Stimulated activated naive CD8-positive, alpha-beta T cell treated with anti-CD3 and anti-CD28 coated beads, Interleukin-15, amount 100 ng/mL, for 72 hours (primary cell): Measurements from ENCODE around the gene NOX4.

ENCODE experiments used
- ATAC-seq: fragments of 150-1000 bp; cut with Tn5 transposase; 2 replicates; pipeline ENCODE4 v1.10.0; 2021; ENCODE audit warnings: mild to moderate bottlenecking, moderate library complexity
- DNase-seq, 2 donors: peaks; one replicate each; pipeline ENCODE4 v3.0.0; 2021 to 2022
- H3K27ac Mint-ChIP-seq, 2 donors: one replicate each; pipeline ENCODE4 v1.8.0; 2022; ENCODE audit warnings: mild to moderate bottlenecking in 2 of 2, mixed read lengths in 2 of 2, moderate library complexity in 2 of 2
- H3K27me3 Mint-ChIP-seq: one replicate; pipeline ENCODE4 v1.8.0; 2022; ENCODE audit warnings: mixed read lengths
- H3K4me1 Mint-ChIP-seq: one replicate; pipeline ENCODE4 v1.8.0; 2022; ENCODE audit warnings: mild to moderate bottlenecking, mixed read lengths
- H3K4me3 Mint-ChIP-seq, 2 donors: one replicate each; pipeline ENCODE4 v1.8.0; 2022; ENCODE audit warnings: mild to moderate bottlenecking in 2 of 2, mixed read lengths in 2 of 2, moderate library complexity in 1 of 2
- H3K9me3 Mint-ChIP-seq, 2 donors: one replicate each; pipeline ENCODE4 v1.8.0; 2022; ENCODE audit warnings: mixed read lengths in 2 of 2

The NOX4 gene

GRCh38 chr11:89490981-89491690 lies at the start of gene NOX4:
NOX4 (minus strand) TSS chr11:89491375; CDS start chr11:89491246, 129 bp downstream.
- no peaks in the 10 kb centered on the region for H3K9me3 Mint-ChIP-seq
- H3K27ac Mint-ChIP-seq = peak within 1 kb of the TSS in 1 of 2 donors; percentile 57
- H3K4me1 Mint-ChIP-seq = no peaks in the 10 kb centered on the region
- no peak within 1 kb of the TSS for H3K4me3 Mint-ChIP-seq
- ATAC-seq = peak; percentile 45
- no peak for DNase-seq
- H3K27me3 Mint-ChIP-seq = peaks cover 41% of the 10 kb centered on the region

- ATAC-seq (no peak), DNase-seq (no peak)
- Mint-ChIP-seq H3K9me3 (peaks cover 0 to 7% of the 10 kb centered on the region in 2 donors), H3K27me3 (no peaks in the 10 kb centered on the region), H3K4me3 (no peak overlapping the region), H3K4me1 (no peaks in the 10 kb centered on the region), H3K27ac (no peak overlapping the region)
Observed at GRCh38 chr11:89540826-89541225, 49.7 kb upstream of the NOX4 start.

- Mint-ChIP-seq H3K9me3 (peaks cover 0 to 7% of the 10 kb centered on the region in 2 donors), H3K4me3 (no peak overlapping the region), H3K27me3 (no peaks in the 10 kb centered on the region), H3K27ac (no peak overlapping the region), H3K4me1 (no peaks in the 10 kb centered on the region)
- DNase-seq (no peak), ATAC-seq (no peak)
Observed at GRCh38 chr11:89537936-89538335, 46.8 kb upstream of the NOX4 start.

GRCh38 chr11:89536926-89537325 lies 45.8 kb upstream of the NOX4 start:
- no peak for DNase-seq
- Mint-ChIP-seq H3K27ac (no peak overlapping the region), H3K4me1 (no peaks in the 10 kb centered on the region), H3K9me3 (peaks cover 0 to 7% of the 10 kb centered on the region in 2 donors), H3K4me3 (no peak overlapping the region), H3K27me3 (no peaks in the 10 kb centered on the region)
- no peak for ATAC-seq

GRCh38 chr11:89535221-89535620 lies 44.0 kb upstream of the NOX4 start:
- Mint-ChIP-seq H3K4me3 (no peak overlapping the region), H3K9me3 (peaks cover 0 to 7% of the 10 kb centered on the region in 2 donors), H3K27me3 (no peaks in the 10 kb centered on the region)

GRCh38 chr11:89529626-89530380 lies 38.6 kb upstream of the NOX4 start:
- H3K9me3 Mint-ChIP-seq = peaks cover 0 to 10% of the 10 kb centered on the region in 2 donors
- no peak overlapping the region for H3K27ac Mint-ChIP-seq
- no peaks in the 10 kb centered on the region for H3K4me1 Mint-ChIP-seq
- H3K4me3 Mint-ChIP-seq = no peak overlapping the region
- no peaks in the 10 kb centered on the region for H3K27me3 Mint-ChIP-seq
- DNase-seq = no peak
- ATAC-seq = no peak

More at GRCh38 chr11:89535221-89535620, 44.0 kb upstream of the NOX4 start:
- no peak for ATAC-seq
- no peak for DNase-seq
- H3K4me1 Mint-ChIP-seq = no peaks in the 10 kb centered on the region
- H3K27ac Mint-ChIP-seq = no peak overlapping the region

GRCh38 chr11:89521792-89522191 lies 30.6 kb upstream of the NOX4 start:
- ATAC-seq (no peak), DNase-seq (no peak)
- no peak overlapping the region for H3K27ac Mint-ChIP-seq
- H3K4me1 Mint-ChIP-seq = no peaks in the 10 kb centered on the region
- no peak overlapping the region for H3K4me3 Mint-ChIP-seq
- H3K9me3 Mint-ChIP-seq = peaks cover 4 to 5% of the 10 kb centered on the region in 2 donors
- no peaks in the 10 kb centered on the region for H3K27me3 Mint-ChIP-seq

- no peaks in the 10 kb centered on the region for H3K4me1 Mint-ChIP-seq
- ATAC-seq = no peak
- DNase-seq = no peak
- H3K4me3 Mint-ChIP-seq = no peak overlapping the region
- no peaks in the 10 kb centered on the region for H3K27me3 Mint-ChIP-seq
- no peak overlapping the region for H3K27ac Mint-ChIP-seq
- peaks cover 5% of the 10 kb centered on the region in 2 donors for H3K9me3 Mint-ChIP-seq
Observed at GRCh38 chr11:89521294-89521693, 30.1 kb upstream of the NOX4 start.

- Mint-ChIP-seq H3K27ac (no peak overlapping the region), H3K4me3 (no peak overlapping the region), H3K4me1 (no peaks in the 10 kb centered on the region), H3K9me3 (peaks cover 0 to 12% of the 10 kb centered on the region in 2 donors), H3K27me3 (no peaks in the 10 kb centered on the region)
- no peak for ATAC-seq
- no peak for DNase-seq
Observed at GRCh38 chr11:89516496-89516895, 25.3 kb upstream of the NOX4 start.

- H3K27me3 Mint-ChIP-seq = no peaks in the 10 kb centered on the region
- peaks cover 0 to 12% of the 10 kb centered on the region in 2 donors for H3K9me3 Mint-ChIP-seq
- DNase-seq = no peak
- no peak overlapping the region for H3K27ac Mint-ChIP-seq
- no peak for ATAC-seq
- H3K4me1 Mint-ChIP-seq = no peaks in the 10 kb centered on the region
- H3K4me3 Mint-ChIP-seq = no peak overlapping the region
Observed at GRCh38 chr11:89508544-89508943, 17.4 kb upstream of the NOX4 start.

- Mint-ChIP-seq H3K4me1 (no peaks in the 10 kb centered on the region), H3K27ac (no peak overlapping the region), H3K27me3 (no peaks in the 10 kb centered on the region), H3K9me3 (peaks cover 0 to 5% of the 10 kb centered on the region in 2 donors), H3K4me3 (no peak overlapping the region)
- ATAC-seq = no peak
- no peak for DNase-seq
Observed at GRCh38 chr11:89504270-89504669, 13.1 kb upstream of the NOX4 start.

GRCh38 chr11:89503422-89503821 lies 12.2 kb upstream of the NOX4 start:
- no peaks in the 10 kb centered on the region for H3K4me1 Mint-ChIP-seq
- H3K27ac Mint-ChIP-seq = no peak overlapping the region
- no peaks in the 10 kb centered on the region for H3K27me3 Mint-ChIP-seq
- no peak overlapping the region for H3K4me3 Mint-ChIP-seq
- DNase-seq (no peak), ATAC-seq (no peak)
- peaks cover 0 to 5% of the 10 kb centered on the region in 2 donors for H3K9me3 Mint-ChIP-seq

GRCh38 chr11:89502301-89502700 lies 11.1 kb upstream of the NOX4 start:
- no peaks in the 10 kb centered on the region for H3K4me1 Mint-ChIP-seq
- no peak overlapping the region for H3K27ac Mint-ChIP-seq
- no peaks in the 10 kb centered on the region for H3K27me3 Mint-ChIP-seq
- DNase-seq = no peak
- ATAC-seq = no peak
- H3K9me3 Mint-ChIP-seq = peaks cover 0 to 5% of the 10 kb centered on the region in 2 donors
- no peak overlapping the region for H3K4me3 Mint-ChIP-seq

- ATAC-seq (no peak), DNase-seq (no peak)
- Mint-ChIP-seq H3K9me3 (peaks cover 0 to 1% of the 10 kb centered on the region in 2 donors), H3K27me3 (peaks cover 3% of the 10 kb centered on the region), H3K27ac (no peak overlapping the region), H3K4me1 (no peaks in the 10 kb centered on the region), H3K4me3 (no peak overlapping the region)
Observed at GRCh38 chr11:89500336-89500735, 9.2 kb upstream of the NOX4 start.

- no peaks in the 10 kb centered on the region for H3K4me1 Mint-ChIP-seq
- no peak overlapping the region for H3K27ac Mint-ChIP-seq
- no peaks in the 10 kb centered on the region for H3K9me3 Mint-ChIP-seq
- ATAC-seq (no peak), DNase-seq (no peak)
- H3K4me3 Mint-ChIP-seq = no peak overlapping the region
- peaks cover 8% of the 10 kb centered on the region for H3K27me3 Mint-ChIP-seq
Observed at GRCh38 chr11:89498845-89499448, 7.8 kb upstream of the NOX4 start.

- no peaks in the 10 kb centered on the region for H3K4me1 Mint-ChIP-seq
- no peak overlapping the region for H3K4me3 Mint-ChIP-seq
- no peak for DNase-seq
- peaks cover 26% of the 10 kb centered on the region for H3K27me3 Mint-ChIP-seq
- no peak overlapping the region for H3K27ac Mint-ChIP-seq
- ATAC-seq = no peak
- no peaks in the 10 kb centered on the region for H3K9me3 Mint-ChIP-seq
Observed at GRCh38 chr11:89495951-89496350, 4.8 kb upstream of the NOX4 start.
